DND-41 (cell line): Measurements from ENCODE around the gene NLRP9.

ENCODE experiments used
- ATAC-seq: fragments of 200-7000 bp; cut with Tn5 transposase; 3 replicates; pipeline ENCODE4 v1.9.1; 2021; ENCODE audit warnings: low read depth; ENCODE audit not compliant: insufficient read depth
- DNase-seq: peaks from one replicate; pipeline ENCODE4 v3.0.0-alpha.2; 2020
- H2AFZ ChIP-seq: 2 replicates; pipeline ENCODE4 v1.6.0; 2012; ENCODE audit warnings: low read depth, low read length
- H3K27ac ChIP-seq: 2 replicates; pipeline ENCODE4 v1.5.1; 2012; ENCODE audit warnings: low read length, inconsistent platforms
- H3K27me3 ChIP-seq: fragments of 200-600 bp; sonication (generic); 2 replicates; pipeline ENCODE4 v1.6.0; 2012; ENCODE audit warnings: low read length, mild to moderate bottlenecking, inconsistent platforms; ENCODE audit not compliant: insufficient read depth, poor library complexity
- H3K36me3 ChIP-seq: 2 replicates; pipeline ENCODE4 v1.5.1; 2012; ENCODE audit warnings: low read length, inconsistent platforms; ENCODE audit not compliant: insufficient read depth
- H3K4me1 ChIP-seq: 2 replicates; pipeline ENCODE4 v1.5.1; 2012; ENCODE audit warnings: mild to moderate bottlenecking, low read length; ENCODE audit not compliant: insufficient read depth
- H3K4me2 ChIP-seq: 2 replicates; pipeline ENCODE4 v1.6.0; 2012; ENCODE audit warnings: mild to moderate bottlenecking, moderate library complexity, low read length, inconsistent platforms; ENCODE audit not compliant: insufficient read depth
- H3K4me3 ChIP-seq, 2 experiments: fragments of 200-600 bp in 1 of 2; shearing (Covaris generic) in 1 of 2; 2 replicates each; pipeline ENCODE4 v1.5.1; 2012 to 2016; ENCODE audit warnings: inconsistent platforms in 2 of 2, low read length in 2 of 2, mild to moderate bottlenecking in 2 of 2, low read depth in 1 of 2, moderate library complexity in 1 of 2
- H3K79me2 ChIP-seq: 2 replicates; pipeline ENCODE4 v1.6.0; 2012; ENCODE audit warnings: low read length, inconsistent platforms; ENCODE audit not compliant: insufficient read depth
- H3K9ac ChIP-seq: 2 replicates; pipeline ENCODE4 v1.6.0; 2012; ENCODE audit warnings: low read depth, mild to moderate bottlenecking, inconsistent platforms, low read length, moderate library complexity
- H3K9me3 ChIP-seq: 2 replicates; pipeline ENCODE4 v1.5.1; 2012; ENCODE audit warnings: low read length, moderate library complexity, mild to moderate bottlenecking, inconsistent platforms; ENCODE audit not compliant: insufficient read depth, severe bottlenecking
- H4K20me1 ChIP-seq: 2 replicates; pipeline ENCODE4 v1.6.0; 2012; ENCODE audit warnings: low read length; ENCODE audit not compliant: insufficient read depth
- CTCF ChIP-seq: IDR thresholded peaks from 2 replicates; pipeline ENCODE4 v1.5.1; 2012; ENCODE audit warnings: borderline replicate concordance, low read length, moderate library complexity, mild to moderate bottlenecking; ENCODE audit not compliant: poor library complexity, severe bottlenecking; ENCODE audit errors: extremely low read depth
- EZH2 ChIP-seq: IDR thresholded peaks from 3 replicates; pipeline ENCODE4 v1.6.1; 2012; ENCODE audit warnings: borderline replicate concordance, low read depth, mild to moderate bottlenecking, moderate library complexity, low read length, inconsistent platforms; ENCODE audit not compliant: severe bottlenecking

Gene NLRP9

DNA sequence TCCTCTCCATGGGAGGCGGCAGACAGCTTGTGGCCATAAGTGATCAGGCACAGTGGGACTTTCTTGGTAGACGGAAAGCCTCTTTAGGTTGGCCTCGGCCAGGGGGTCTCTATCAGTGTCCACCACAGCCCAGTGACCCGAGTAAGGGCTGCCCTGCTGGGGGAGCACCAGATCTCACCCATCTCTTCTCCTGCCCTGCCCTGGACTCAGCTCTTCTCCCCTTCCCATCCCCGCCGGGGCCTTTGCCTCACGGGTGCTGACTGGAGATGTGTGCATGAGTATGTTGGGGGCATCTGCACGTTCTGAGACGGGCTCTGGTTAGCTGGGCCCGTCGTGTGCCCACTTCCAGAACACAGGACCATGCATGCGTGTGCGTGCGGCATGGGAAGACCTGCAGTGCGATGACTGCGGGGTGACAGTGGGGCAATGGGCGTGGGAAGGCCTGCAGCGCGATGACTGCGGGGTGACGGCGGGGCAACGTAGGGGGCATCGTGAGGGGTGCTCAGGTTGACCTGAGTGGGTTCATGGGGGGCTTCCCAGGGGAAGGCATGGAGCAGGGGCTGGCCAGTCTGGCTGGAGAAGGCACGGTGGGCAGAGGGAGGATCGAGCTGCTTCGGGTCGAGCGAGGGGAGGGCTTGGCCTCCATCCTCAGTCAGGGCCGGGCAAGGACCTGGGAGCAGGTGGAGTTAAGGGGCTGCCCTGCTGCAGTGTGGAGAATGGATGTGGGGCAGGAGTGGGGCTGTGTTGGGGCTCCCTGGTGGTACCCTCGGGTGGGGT, 47.2 kb downstream of the NLRP9 start:
- H3K27me3 ChIP-seq: no peaks in the 10 kb centered on the region
- DNase-seq (no peak), ATAC-seq (no peak)
- no peaks in the 10 kb centered on the region for H3K9me3 ChIP-seq
- H3K9ac ChIP-seq: no peak overlapping the region
- no peaks in the 10 kb centered on the region for H3K4me1 ChIP-seq
- H3K4me2 ChIP-seq: no peak overlapping the region
- H3K27ac ChIP-seq: no peak overlapping the region
- TF ChIP-seq EZH2: no peak
- peaks cover 15% of the 10 kb centered on the region; the same call in 1 of the 2 replicates for H3K79me2 ChIP-seq
- peaks cover 49% of the 10 kb centered on the region for H4K20me1 ChIP-seq
- H3K4me3 ChIP-seq: no peak overlapping the region
- no peak overlapping the region for H2AFZ ChIP-seq
- H3K36me3 ChIP-seq: peaks cover 96% of the 10 kb centered on the region

GRCh38 chr19:55690109-55690768, 48.0 kb downstream of the NLRP9 start:
- H3K4me3 ChIP-seq: no peak overlapping the region
- peaks cover 55% of the 10 kb centered on the region for H4K20me1 ChIP-seq
- H3K4me1 ChIP-seq: no peaks in the 10 kb centered on the region
- TF ChIP-seq CTCF (no peak), EZH2 (no peak)
- H3K27ac ChIP-seq: no peak overlapping the region
- peaks cover 96% of the 10 kb centered on the region for H3K36me3 ChIP-seq
- H3K4me2 ChIP-seq: no peak overlapping the region
- no peak overlapping the region for H3K9ac ChIP-seq
- no peaks in the 10 kb centered on the region for H3K27me3 ChIP-seq
- DNase-seq: no peak
- H3K79me2 ChIP-seq: peaks cover 22% of the 10 kb centered on the region; the same call in 1 of the 2 replicates
- H3K9me3 ChIP-seq: no peaks in the 10 kb centered on the region
- ATAC-seq: no peak
- no peak overlapping the region for H2AFZ ChIP-seq

GRCh38 chr19:55689411-55690108, 48.6 kb downstream of the NLRP9 start:
- H3K9ac ChIP-seq: no peak overlapping the region
- peaks cover 27% of the 10 kb centered on the region; the same call in 1 of the 2 replicates for H3K79me2 ChIP-seq
- H3K4me3 ChIP-seq: no peak overlapping the region
- no peaks in the 10 kb centered on the region for H3K4me1 ChIP-seq
- H3K4me2 ChIP-seq: no peak overlapping the region
- no peak for TF ChIP-seq EZH2
- TF ChIP-seq CTCF: no peak
- DNase-seq (no peak), ATAC-seq (no peak)
- no peaks in the 10 kb centered on the region for H3K27me3 ChIP-seq
- no peak overlapping the region for H3K27ac ChIP-seq
- no peak overlapping the region for H2AFZ ChIP-seq
- H3K9me3 ChIP-seq: no peaks in the 10 kb centered on the region
- H4K20me1 ChIP-seq: peaks cover 62% of the 10 kb centered on the region
- peaks cover 96% of the 10 kb centered on the region for H3K36me3 ChIP-seq
